ENCODE results near the gene SNAP29.
"Not testable (repeated sequence)": the region's sequence is repeated elsewhere in the genome, so short reads cannot be mapped to it uniquely, and the experiment has no call there.

Gene SNAP29

GRCh38 chr22:20858615-20859416, at the start of gene SNAP29, which contains the start of gene PI4KA:
TSS of gene SNAP29 (plus strand) at chr22:20859007. CDS start at chr22:20859111, 104 bp downstream.
TSS of gene PI4KA (minus strand) at chr22:20858811. CDS start at chr22:20858725, 86 bp downstream.
- DNase-seq (ENCODE audit: low spot score) = peak; percentile 99

GRCh38 chr22:20809538-20810185, 49.1 kb upstream of the SNAP29 start:
- DNase-seq (ENCODE audit: low spot score) = no peak

DNA sequence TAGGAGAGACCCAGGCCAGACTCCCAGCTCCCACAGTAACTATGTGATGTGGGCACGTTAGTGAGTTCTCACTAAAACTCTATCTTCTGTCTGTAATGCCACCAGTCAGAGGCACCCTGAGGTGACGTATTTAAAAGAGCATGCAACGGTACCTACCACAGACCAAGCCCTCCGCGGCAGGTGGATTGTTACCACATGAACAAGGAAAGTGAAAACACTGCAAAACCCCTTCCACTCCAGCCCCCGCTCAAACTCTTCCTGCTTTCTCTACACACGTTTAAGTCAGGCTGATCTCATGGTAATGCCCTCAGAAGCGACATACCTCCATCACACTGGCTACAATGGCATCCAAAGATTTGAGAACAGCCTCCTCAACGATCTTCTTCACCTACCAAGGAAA, 48.2 kb upstream of the SNAP29 start:
- DNase-seq (ENCODE audit: low spot score) = no peak

- DNase-seq (ENCODE audit: low spot score) = no peak
These were observed 47.6 kb upstream of the SNAP29 start for GRCh38 chr22:20811171-20811570.

- no peak for DNase-seq (ENCODE audit: low spot score)
These were observed 46.7 kb upstream of the SNAP29 start for GRCh38 chr22:20811971-20812660.

GRCh38 chr22:20813056-20813455, 45.8 kb upstream of the SNAP29 start:
- DNase-seq (ENCODE audit: low spot score) = no peak

DNA sequence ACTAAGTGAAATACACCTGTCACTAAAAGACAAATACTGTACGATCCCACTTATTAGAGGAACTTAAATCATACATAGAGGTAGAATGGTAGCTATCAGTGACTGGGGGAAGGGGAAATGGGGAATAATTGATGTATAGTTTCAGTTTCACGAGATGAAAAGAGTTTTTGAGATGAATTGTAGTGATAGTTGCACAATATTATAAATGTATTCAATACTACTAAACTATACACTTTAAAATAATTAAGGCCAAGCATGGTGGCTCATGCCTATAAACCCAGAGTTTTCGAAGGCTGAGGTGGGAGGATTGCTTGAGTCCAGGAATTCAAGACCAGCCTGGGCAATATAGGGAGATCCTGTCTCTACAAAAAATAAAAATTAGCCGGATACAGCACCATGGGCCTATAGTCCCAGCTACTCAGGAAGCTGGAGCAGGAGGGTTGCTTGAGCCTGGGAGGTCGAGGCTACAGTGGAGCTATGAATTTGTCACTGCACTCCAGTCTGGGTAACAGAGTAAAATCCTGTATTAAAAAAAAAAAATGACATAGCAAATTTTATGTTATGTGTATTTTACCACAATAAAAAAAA, 44.5 kb upstream of the SNAP29 start:
- DNase-seq (ENCODE audit: low spot score) = no peak

GRCh38 chr22:20815477-20816050, 43.2 kb upstream of the SNAP29 start:
- no peak for DNase-seq (ENCODE audit: low spot score)

- no peak for DNase-seq (ENCODE audit: low spot score)
These were observed 42.2 kb upstream of the SNAP29 start for GRCh38 chr22:20816559-20816958.

DNA sequence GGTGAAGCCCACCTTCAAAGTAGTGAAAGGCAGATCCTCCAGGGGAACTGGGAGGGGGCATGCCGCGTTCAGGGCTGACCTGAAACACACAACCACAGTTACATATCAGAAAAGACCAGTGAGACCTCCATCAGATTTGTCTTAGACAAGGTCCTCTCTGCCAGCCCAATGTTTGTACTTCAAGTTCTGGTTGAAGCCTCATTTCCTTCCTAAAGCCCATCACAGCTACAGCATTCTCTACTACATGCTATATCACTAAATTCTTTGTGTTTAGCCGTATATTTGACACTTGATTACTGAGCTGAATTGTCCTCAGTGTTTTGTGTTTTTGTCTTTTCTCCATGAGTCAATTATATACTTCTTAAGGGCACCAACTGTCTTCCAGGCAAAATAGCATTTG, 40.3 kb upstream of the SNAP29 start:
- DNase-seq (ENCODE audit: low spot score) = no peak

DNA sequence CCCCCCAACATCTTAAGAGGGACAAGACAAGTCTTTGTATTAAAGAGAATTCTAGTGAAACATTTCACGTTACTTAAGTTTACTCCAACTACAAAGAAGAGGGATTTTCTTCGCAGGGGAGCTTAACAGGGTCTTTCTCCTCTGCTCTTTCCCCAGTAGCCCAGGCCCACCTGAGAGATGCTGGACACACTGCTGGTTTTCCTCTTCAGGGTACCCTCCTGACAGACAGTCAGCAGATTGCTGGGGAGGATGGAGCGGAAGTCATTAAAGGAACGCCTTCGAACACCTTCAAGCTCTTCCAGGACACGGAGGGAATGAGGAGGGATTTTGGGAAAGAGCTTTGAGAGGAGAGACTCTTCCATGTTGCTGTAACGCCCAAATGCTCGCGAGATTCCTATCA, 39.3 kb upstream of the SNAP29 start:
- no peak for DNase-seq (ENCODE audit: low spot score)

DNA sequence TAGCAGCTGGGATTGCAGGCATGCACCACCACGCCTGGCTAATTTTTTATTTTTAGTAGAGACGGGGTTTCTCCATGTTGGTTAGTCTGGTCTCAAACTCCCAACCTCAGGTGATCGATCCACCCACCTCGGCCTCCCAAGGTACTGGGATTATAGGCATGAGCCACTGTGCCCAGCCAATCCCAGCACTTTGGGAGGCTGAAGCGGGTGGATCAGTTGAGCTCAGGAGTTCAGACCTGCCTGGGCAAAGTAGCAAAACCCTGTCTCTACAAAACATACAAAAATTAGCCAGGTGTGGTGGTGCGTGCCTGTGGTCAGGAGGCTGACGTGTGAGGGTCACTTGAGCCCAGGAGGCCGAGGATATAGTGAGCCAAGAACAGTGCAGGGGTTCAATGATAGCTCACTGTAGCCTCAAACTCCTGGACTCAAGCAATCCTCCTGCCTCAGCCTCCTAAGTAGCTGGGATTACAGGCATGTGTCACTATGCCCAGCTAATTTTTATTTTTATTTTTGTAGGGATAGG, 37.0 kb upstream of the SNAP29 start:
- not testable (repeated sequence) for DNase-seq (ENCODE audit: low spot score)

DNA sequence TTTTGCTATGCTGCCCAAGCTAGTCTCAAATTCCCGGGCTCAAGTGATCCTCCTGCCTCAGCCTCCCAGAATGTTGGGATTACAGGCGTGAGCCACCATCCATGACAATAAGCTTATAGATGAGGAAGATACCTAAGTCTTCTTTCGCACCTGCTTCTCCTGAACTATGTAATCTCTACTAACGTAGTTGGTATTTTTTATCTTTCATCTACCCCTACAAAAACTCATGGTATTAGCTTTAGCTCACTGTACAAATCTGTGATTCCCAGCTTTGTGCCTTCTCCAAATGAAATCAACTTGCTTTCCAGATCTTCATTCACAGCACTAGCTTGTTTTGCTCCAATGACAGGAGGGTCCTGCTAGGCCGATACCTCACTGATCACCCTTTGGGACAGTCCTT, 36.6 kb upstream of the SNAP29 start:
- no peak for DNase-seq (ENCODE audit: low spot score)

GRCh38 chr22:20823264-20823663, 35.5 kb upstream of the SNAP29 start:
- DNase-seq (ENCODE audit: low spot score) = no peak

DNA sequence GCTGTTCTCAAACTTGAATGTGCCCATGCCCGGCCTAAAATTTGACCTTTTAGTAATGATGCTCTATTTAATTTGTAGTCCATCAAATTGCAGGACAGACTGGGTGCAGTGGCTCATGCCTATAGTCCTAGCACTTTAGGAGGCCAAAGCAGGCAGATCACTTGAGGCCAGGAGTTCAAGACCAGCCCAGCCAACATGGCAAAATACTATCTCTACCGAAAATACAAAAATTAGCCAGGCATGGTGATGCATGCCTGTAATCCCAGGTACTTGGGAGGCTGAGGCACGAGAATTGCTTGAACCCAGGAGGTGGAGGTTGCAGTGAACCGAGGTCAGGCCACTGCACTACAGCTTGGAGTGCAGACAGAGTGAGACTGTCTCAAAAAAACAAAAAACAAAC, 33.6 kb upstream of the SNAP29 start:
- not testable (repeated sequence) for DNase-seq (ENCODE audit: low spot score)

GRCh38 chr22:20825624-20826023, 33.2 kb upstream of the SNAP29 start:
- DNase-seq (ENCODE audit: low spot score) = no peak

- DNase-seq (ENCODE audit: low spot score) = not testable (repeated sequence)
These were observed 32.2 kb upstream of the SNAP29 start for GRCh38 chr22:20826373-20827152.

DNA sequence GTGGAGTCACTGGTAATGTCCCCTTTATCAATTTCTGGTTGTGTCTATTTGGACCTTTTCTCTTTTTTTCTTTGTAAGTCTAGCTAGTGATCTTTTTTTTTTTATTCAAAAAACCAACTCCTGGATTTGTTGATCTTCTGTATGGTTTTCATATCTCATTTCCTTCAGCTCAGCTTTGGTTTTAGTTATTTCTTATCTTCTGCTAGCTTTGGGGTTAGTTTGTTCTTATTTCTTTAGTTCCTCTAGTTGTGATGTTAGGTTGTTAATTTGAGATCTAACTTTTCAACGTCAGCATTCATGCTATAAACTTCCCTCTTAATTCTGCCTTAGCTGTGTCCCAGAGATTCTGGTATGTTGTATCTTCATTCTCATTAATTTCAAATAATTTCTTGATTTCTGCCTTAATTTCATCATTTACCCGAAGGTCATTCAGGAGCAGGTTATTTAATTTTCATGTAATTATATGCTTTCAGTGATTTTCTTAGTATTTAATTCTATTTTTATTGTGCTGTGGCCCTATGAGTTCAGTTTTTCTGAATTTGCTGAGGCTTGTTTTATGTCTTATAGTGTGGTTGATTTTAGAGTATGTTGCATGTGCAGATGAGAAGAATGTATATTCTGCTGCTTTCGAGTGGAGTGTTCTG, 29.2 kb upstream of the SNAP29 start:
- DNase-seq (ENCODE audit: low spot score) = no peak

- no peak for DNase-seq (ENCODE audit: low spot score)
These were observed 25.6 kb upstream of the SNAP29 start for GRCh38 chr22:20833225-20833665.

GRCh38 chr22:20834206-20834605, 24.6 kb upstream of the SNAP29 start:
- DNase-seq (ENCODE audit: low spot score) = no peak

All from ecto neural progenitor cell (in vitro differentiated cells).